H9 (cell line): ENCODE measurements around the gene DYRK1A. TPM values are rescaled to one million over a fixed set of nuclear protein-coding genes. Genes with fewer than 3 reads are reported as not detected.

Experiments
- DNase-seq: peaks from one replicate; pipeline ENCODE4 v3.0.0-alpha.2; 2017
- H2AFZ ChIP-seq: one replicate; pipeline ENCODE4 v1.6.1; 2013; ENCODE audit warnings: mild to moderate bottlenecking, low read length, control low read depth, moderate library complexity
- H2AK5ac ChIP-seq: 2 replicates; pipeline ENCODE4 v1.6.1; 2013; ENCODE audit warnings: low read length, control low read depth, mixed read lengths; ENCODE audit not compliant: insufficient read length
- H2BK120ac ChIP-seq: one replicate; pipeline ENCODE4 v1.6.1; 2013; ENCODE audit warnings: low read depth, mild to moderate bottlenecking, low read length, control low read depth, inconsistent platforms; ENCODE audit not compliant: poor library complexity, severe bottlenecking
- H2BK12ac ChIP-seq: 2 replicates; pipeline ENCODE4 v1.6.1; 2013; ENCODE audit warnings: low read length, control low read depth, mixed read lengths, low read depth; ENCODE audit not compliant: insufficient read length
- H2BK15ac ChIP-seq: 2 replicates; pipeline ENCODE4 v1.6.1; 2013; ENCODE audit warnings: low read depth, low read length, control low read depth
- H2BK20ac ChIP-seq: one replicate; pipeline ENCODE4 v1.6.1; 2013; ENCODE audit warnings: low read depth, mild to moderate bottlenecking, low read length, control low read depth, inconsistent platforms; ENCODE audit not compliant: poor library complexity, severe bottlenecking
- H2BK5ac ChIP-seq: 2 replicates; pipeline ENCODE4 v1.6.1; 2013; ENCODE audit warnings: low read length, control low read depth, mixed read lengths; ENCODE audit not compliant: insufficient read length
- H3K14ac ChIP-seq: 2 replicates; pipeline ENCODE4 v1.6.1; 2013; ENCODE audit warnings: low read length, control low read depth; ENCODE audit not compliant: insufficient read depth
- H3K18ac ChIP-seq: 2 replicates; pipeline ENCODE4 v1.6.1; 2013; ENCODE audit warnings: low read depth, mild to moderate bottlenecking, mixed read lengths, low read length, control low read depth; ENCODE audit not compliant: insufficient read length
- H3K23ac ChIP-seq: 2 replicates; pipeline ENCODE4 v1.6.1; 2013; ENCODE audit warnings: low read length, control low read depth, mixed read lengths, low read depth; ENCODE audit not compliant: insufficient read length
- H3K23me2 ChIP-seq: 2 replicates; pipeline ENCODE4 v1.6.1; 2013; ENCODE audit warnings: low read depth, mild to moderate bottlenecking, mixed read lengths, low read length, control low read depth; ENCODE audit not compliant: insufficient read length, poor library complexity, severe bottlenecking
- H3K27ac ChIP-seq: 2 replicates; pipeline ENCODE4 v1.5.1; 2013; ENCODE audit warnings: low read length, control low read depth, mixed read lengths, low read depth; ENCODE audit not compliant: insufficient read length
- H3K27me3 ChIP-seq: 2 replicates; pipeline ENCODE4 v1.6.1; 2013; ENCODE audit warnings: low read length, control low read depth, inconsistent platforms; ENCODE audit not compliant: insufficient read depth
- H3K4ac ChIP-seq: 2 replicates; pipeline ENCODE4 v1.6.1; 2013; ENCODE audit warnings: low read depth, mild to moderate bottlenecking, control low read depth, inconsistent platforms, low read length, moderate library complexity
- H3K4me1 ChIP-seq: 2 replicates; pipeline ENCODE4 v1.6.1; 2013; ENCODE audit warnings: low read length, control low read depth, inconsistent platforms; ENCODE audit not compliant: insufficient read depth
- H3K4me2 ChIP-seq: 2 replicates; pipeline ENCODE4 v1.6.1; 2013; ENCODE audit warnings: low read length, control low read depth, mixed read lengths; ENCODE audit not compliant: insufficient read length, insufficient read depth
- H3K56ac ChIP-seq: 2 replicates; pipeline ENCODE4 v1.6.1; 2013; ENCODE audit warnings: low read depth, mild to moderate bottlenecking, mixed read lengths, low read length, control low read depth; ENCODE audit not compliant: insufficient read length
- H3K79me1 ChIP-seq: 2 replicates; pipeline ENCODE4 v1.6.1; 2013; ENCODE audit warnings: low read depth, mild to moderate bottlenecking, moderate library complexity, low read length, control low read depth, inconsistent platforms; ENCODE audit not compliant: insufficient read depth, poor library complexity, severe bottlenecking
- H3K79me2 ChIP-seq: 2 replicates; pipeline ENCODE4 v1.6.1; 2013; ENCODE audit warnings: low read length, control low read depth, inconsistent platforms; ENCODE audit not compliant: insufficient read depth
- H3K9ac ChIP-seq: 2 replicates; pipeline ENCODE4 v1.6.1; 2013; ENCODE audit warnings: low read length, control low read depth, mixed read lengths; ENCODE audit not compliant: insufficient read length; ENCODE audit errors: extremely low read depth
- H3K9me3 ChIP-seq: one replicate; pipeline ENCODE4 v1.6.1; 2013; ENCODE audit warnings: low read depth, low read length, inconsistent platforms; ENCODE audit not compliant: control insufficient read depth
- H3T11ph ChIP-seq: one replicate; pipeline ENCODE4 v1.6.1; 2013; ENCODE audit warnings: mild to moderate bottlenecking, low read length, control low read depth, inconsistent platforms
- H4K20me1 ChIP-seq: one replicate; pipeline ENCODE4 v1.6.1; 2013; ENCODE audit not compliant: control insufficient read depth, insufficient read length, insufficient read depth
- H4K5ac ChIP-seq: 2 replicates; pipeline ENCODE4 v1.6.1; 2013; ENCODE audit warnings: low read depth, mild to moderate bottlenecking, mixed read lengths, low read length, control low read depth; ENCODE audit not compliant: insufficient read length
- H4K8ac ChIP-seq: replicated peaks from 2 replicates; pipeline ENCODE4 v1.6.1; 2013; ENCODE audit warnings: low read length, control low read depth, mixed read lengths, low read depth; ENCODE audit not compliant: insufficient read length
- H4K91ac ChIP-seq: 2 replicates; pipeline ENCODE4 v1.6.1; 2013; ENCODE audit warnings: low read depth, mild to moderate bottlenecking, moderate library complexity, mixed read lengths, low read length, control low read depth; ENCODE audit not compliant: insufficient read length
- H3K27ac Mint-ChIP-seq, 3 experiments: 2 replicates in 2 of 3; 3 replicates in 1 of 3; pipeline ENCODE4 v1.8.0; 2020 to 2021; ENCODE audit warnings: mixed read lengths in 3 of 3, mild to moderate bottlenecking in 1 of 3, moderate library complexity in 1 of 3
- H3K27me3 Mint-ChIP-seq: 2 replicates; pipeline ENCODE4 v1.8.0; 2021; ENCODE audit warnings: low read depth, mild to moderate bottlenecking, moderate library complexity, mixed read lengths
- H3K36me3 Mint-ChIP-seq, 3 experiments: 2 replicates in 2 of 3; 3 replicates in 1 of 3; pipeline ENCODE4 v1.8.0; 2020 to 2021; ENCODE audit warnings: low read depth in 3 of 3, mixed read lengths in 3 of 3; ENCODE audit not compliant: insufficient read depth in 1 of 3
- H3K4me1 Mint-ChIP-seq, 2 experiments: 2 replicates each; pipeline ENCODE4 v1.8.0; 2020; ENCODE audit warnings: mixed read lengths in 2 of 2
- H3K4me3 Mint-ChIP-seq, 2 experiments: 2 replicates in 1 of 2; 3 replicates in 1 of 2; pipeline ENCODE4 v1.8.0; 2020 to 2021; ENCODE audit warnings: mild to moderate bottlenecking in 2 of 2, mixed read lengths in 2 of 2, moderate library complexity in 1 of 2
- H3K9me3 Mint-ChIP-seq, 2 experiments: 2 replicates in 1 of 2; 3 replicates in 1 of 2; pipeline ENCODE4 v1.8.0; 2020; ENCODE audit warnings: mild to moderate bottlenecking in 2 of 2, mixed read lengths in 2 of 2, moderate library complexity in 1 of 2
- CTCF ChIP-seq: fragments of 200-600 bp; sonication (generic); conservative IDR thresholded peaks from 3 replicates; pipeline ENCODE4 v1.8.0; 2021; ENCODE audit warnings: antibody characterized with exemption, mild to moderate bottlenecking
- WGBS: extraction: QIAGEN DNeasy Blood & Tissue Kit; methylation state at CpG from one replicate; pipeline ENCODE4 v1.1.7; 2013; ENCODE audit warnings: missing lambda C conversion rate, low lambda C conversion rate, mixed read lengths; ENCODE audit not compliant: insufficient read length; ENCODE audit errors: extremely low coverage; 5-methylcytosine and 5-hydroxymethylcytosine counted together
- total RNA-seq: library from RNA; stranded (reverse); gene quantifications from 2 replicates; pipeline ENCODE4 v1.2.1, GENCODE V29; 2021

DYRK1A gene
- total RNA-seq, 1 experiment from 2014 or later: 73.6 TPM

GRCh38 chr21:37505963-37506362 is 139.4 kb downstream of the DYRK1A start:
- Histone ChIP-seq H3T11ph (no peak overlapping the region), H2BK15ac (no peak overlapping the region), H3K23me2 (no peaks in the 10 kb centered on the region), H3K4ac (no peak overlapping the region), H3K23ac (no peak overlapping the region), H3K27me3 (no peaks in the 10 kb centered on the region), H2BK120ac (no peak overlapping the region), H4K5ac (no peak overlapping the region), H3K14ac (no peak overlapping the region), H3K4me2 (no peak overlapping the region), H2AK5ac (no peak overlapping the region), H3K79me2 (no peaks in the 10 kb centered on the region; the same call in 1 of the 2 replicates), H3K56ac (no peak overlapping the region), H4K91ac (no peak overlapping the region), H3K9me3 (no peaks in the 10 kb centered on the region), H2AFZ (no peak overlapping the region), H3K9ac (no peak overlapping the region), H4K8ac (no peak overlapping the region), H2BK5ac (no peak overlapping the region), H4K20me1 (no peaks in the 10 kb centered on the region), H2BK12ac (no peak overlapping the region), H3K4me1 (no peaks in the 10 kb centered on the region; the same call in 1 of the 2 replicates), H3K79me1 (peaks cover 6% of the 10 kb centered on the region), H3K18ac (no peak overlapping the region), H2BK20ac (no peak overlapping the region), H3K27ac (no peak overlapping the region)
- no peak overlapping the region for H3K27ac Mint-ChIP-seq
- H3K9me3 Mint-ChIP-seq: peaks cover 10 to 13% of the 10 kb centered on the region in 2 experiments; a peak in 4 of 5 replicates
- no CpG with 5 or more reads among the region's 12 CpGs for WGBS
- H3K27me3 Mint-ChIP-seq: no peaks in the 10 kb centered on the region
- TF ChIP-seq CTCF: no peak
- peaks cover 32 to 45% (median 44%) of the 10 kb centered on the region in 3 experiments for H3K36me3 Mint-ChIP-seq
- peaks cover 9 to 13% of the 10 kb centered on the region in 2 experiments for H3K4me1 Mint-ChIP-seq
- no peak for DNase-seq
- no peak overlapping the region for H3K4me3 Mint-ChIP-seq
